GM12891 (cell line): ENCODE measurements around the gene SLC2A13.
A peak's percentile ranks its signal among the peaks of the same experiment; 100 is the strongest.

Source experiments
- DNase-seq: peaks from one replicate; pipeline ENCODE4 v3.0.0; 2011; ENCODE audit warnings: low spot score; ENCODE audit not compliant: insufficient read length
- FAIRE-seq: peaks from 2 replicates; lab custom pipeline; 2011; peaks lifted over from hg19 to GRCh38; lab: Jason Lieb, UNC
- PAX5 ChIP-seq: IDR thresholded peaks from 2 replicates; pipeline ENCODE4 v1.6.1; 2011; ENCODE audit warnings: low read length, moderate library complexity, mild to moderate bottlenecking; ENCODE audit not compliant: insufficient read depth, severe bottlenecking
- POLR2A ChIP-seq: IDR thresholded peaks from 2 replicates; pipeline ENCODE4 v1.6.1; 2011; ENCODE audit warnings: low read depth, low read length, control low read depth
- POLR2AphosphoS5 ChIP-seq: IDR thresholded peaks from 2 replicates; pipeline ENCODE4 v1.6.1; 2011; ENCODE audit warnings: low read depth, low read length, control low read depth
- POU2F2 ChIP-seq: IDR thresholded peaks from 2 replicates; pipeline ENCODE4 v1.6.1; 2011; ENCODE audit warnings: low read depth, mild to moderate bottlenecking, control low read depth, low read length, moderate library complexity
- SPI1 ChIP-seq: IDR thresholded peaks from 2 replicates; pipeline ENCODE4 v1.6.1; 2011; ENCODE audit warnings: low read depth, low read length, control low read depth
- TAF1 ChIP-seq: IDR thresholded peaks from 2 replicates; pipeline ENCODE4 v1.6.1; 2011; ENCODE audit warnings: low read depth, low read length, control low read depth

Gene SLC2A13

GRCh38 chr12:40142001-40142744 is 36.3 kb upstream of the SLC2A13 start:
- TF ChIP-seq POLR2A (no peak), POLR2AphosphoS5 (no peak), SPI1 (no peak), POU2F2 (no peak), PAX5 (no peak), TAF1 (no peak)
- no peak for DNase-seq
- no peak for FAIRE-seq

- no peak for FAIRE-seq
- TF ChIP-seq POLR2AphosphoS5 (no peak), SPI1 (no peak), POLR2A (no peak), POU2F2 (no peak), TAF1 (no peak), PAX5 (no peak)
- DNase-seq, result no peak
These were observed 32.6 kb upstream of the SLC2A13 start for GRCh38 chr12:40138526-40138925.

- no peak for DNase-seq
- no peak for FAIRE-seq
- TF ChIP-seq SPI1 (peak; percentile 30; the same call in 1 of the 2 replicates), POLR2A (no peak)
These were observed 31.4 kb upstream of the SLC2A13 start for GRCh38 chr12:40137252-40137651.

GRCh38 chr12:40127408-40127807 is 21.5 kb upstream of the SLC2A13 start:
- TF ChIP-seq POLR2A, result no peak
- TF ChIP-seq TAF1, result no peak
- TF ChIP-seq POLR2AphosphoS5, result no peak
- TF ChIP-seq PAX5, result no peak
- no peak for TF ChIP-seq POU2F2
- TF ChIP-seq SPI1, result no peak
- FAIRE-seq (no peak), DNase-seq (no peak)

GRCh38 chr12:40123496-40123895 is 17.6 kb upstream of the SLC2A13 start:
- TF ChIP-seq TAF1 (no peak), PAX5 (no peak), POLR2A (no peak), POLR2AphosphoS5 (no peak)
- DNase-seq (no peak), FAIRE-seq (no peak)

GRCh38 chr12:40122842-40123241 is 17.0 kb upstream of the SLC2A13 start:
- DNase-seq (no peak), FAIRE-seq (no peak)
- TF ChIP-seq POU2F2 (no peak), POLR2AphosphoS5 (no peak), PAX5 (no peak), POLR2A (no peak), TAF1 (no peak), SPI1 (no peak)

GRCh38 chr12:40117818-40118217 is 11.9 kb upstream of the SLC2A13 start:
- no peak for FAIRE-seq
- TF ChIP-seq SPI1 (peak; percentile 58), POLR2A (no peak)

GRCh38 chr12:40110586-40110985 is 4.7 kb upstream of the SLC2A13 start:
- DNase-seq (no peak), FAIRE-seq (no peak)
- TF ChIP-seq POLR2A (no peak), POU2F2 (no peak), SPI1 (no peak), TAF1 (no peak), PAX5 (no peak), POLR2AphosphoS5 (no peak)

More at GRCh38 chr12:40117818-40118217, 11.9 kb upstream of the SLC2A13 start:
- no peak for DNase-seq

GRCh38 chr12:40107803-40108620 is 2.1 kb upstream of the SLC2A13 start:
- no peak for TF ChIP-seq POLR2AphosphoS5
- no peak for TF ChIP-seq POU2F2
- TF ChIP-seq POLR2A, result no peak
- no peak for TF ChIP-seq SPI1
- TF ChIP-seq PAX5, result no peak
- TF ChIP-seq TAF1, result no peak
- DNase-seq, result no peak
- FAIRE-seq, result no peak

GRCh38 chr12:40107098-40107802 is 1.4 kb upstream of the SLC2A13 start:
- FAIRE-seq, result peak; percentile 92
- peak; percentile 22 for DNase-seq
- no peak for TF ChIP-seq POU2F2
- TF ChIP-seq TAF1, result no peak
- TF ChIP-seq PAX5, result no peak
- no peak for TF ChIP-seq SPI1
- TF ChIP-seq POLR2AphosphoS5, result no peak
- TF ChIP-seq POLR2A, result no peak
